Measurements from ENCODE around the gene C9orf40.

Gene C9orf40

GRCh38 chr9:74940600-74940999, 12.1 kb downstream of the C9orf40 start:
- DNase-seq (ENCODE audit: low read depth in 2 of 2), result no peak

DNA sequence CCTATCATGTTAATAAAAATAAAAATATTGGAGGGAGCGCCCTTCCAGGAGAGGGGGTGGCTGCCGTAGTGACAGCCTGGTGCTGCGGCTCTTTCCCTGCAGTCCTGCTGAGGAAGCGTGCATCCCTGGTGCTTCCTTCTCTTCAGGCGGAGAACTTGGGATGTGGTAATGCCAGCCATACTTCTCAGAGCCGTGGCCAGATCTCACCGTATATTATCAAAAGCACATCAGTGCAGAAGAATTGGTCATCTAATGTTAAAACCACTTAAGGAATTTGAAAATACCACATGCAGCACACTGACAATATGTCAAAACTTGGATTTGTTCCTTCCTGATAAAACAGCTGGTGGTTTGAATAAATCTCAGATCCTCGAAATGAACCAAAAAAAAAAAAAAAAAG, 17.7 kb downstream of the C9orf40 start:
- DNase-seq (ENCODE audit: low read depth in 2 of 2), result no peak

GRCh38 chr9:74921737-74922136, 31.0 kb downstream of the C9orf40 start:
- no peak for DNase-seq (ENCODE audit: low read depth in 2 of 2)

- no peak for DNase-seq (ENCODE audit: low read depth in 2 of 2)
Observed at GRCh38 chr9:74920944-74921626, 31.6 kb downstream of the C9orf40 start.

- DNase-seq (ENCODE audit: low read depth in 2 of 2), result no peak
Observed at GRCh38 chr9:74910036-74910435, 42.7 kb downstream of the C9orf40 start.

DNA sequence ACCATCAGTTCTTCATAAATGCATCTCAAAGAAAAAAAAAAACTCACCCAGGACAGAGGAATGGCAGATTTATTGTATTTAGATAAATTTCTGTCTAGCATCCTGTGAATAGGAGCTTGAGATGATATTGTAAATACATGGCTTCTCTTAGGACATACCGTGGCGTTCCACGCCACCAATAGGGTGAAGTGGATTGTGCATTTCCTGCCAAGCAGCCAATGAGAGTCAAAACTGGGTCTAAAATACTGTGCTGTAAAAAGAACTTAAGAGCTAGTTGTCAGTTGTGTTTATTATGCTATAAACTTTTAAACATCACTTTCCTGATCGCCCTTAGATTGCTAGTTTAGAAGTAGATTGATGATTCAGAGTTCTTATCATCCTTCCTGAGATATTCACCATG, 44.0 kb downstream of the C9orf40 start:
- no peak for DNase-seq (ENCODE audit: low read depth in 2 of 2)

- DNase-seq (ENCODE audit: low read depth in 2 of 2), result no peak
Observed at GRCh38 chr9:74907085-74907484, 45.6 kb downstream of the C9orf40 start.

DNA sequence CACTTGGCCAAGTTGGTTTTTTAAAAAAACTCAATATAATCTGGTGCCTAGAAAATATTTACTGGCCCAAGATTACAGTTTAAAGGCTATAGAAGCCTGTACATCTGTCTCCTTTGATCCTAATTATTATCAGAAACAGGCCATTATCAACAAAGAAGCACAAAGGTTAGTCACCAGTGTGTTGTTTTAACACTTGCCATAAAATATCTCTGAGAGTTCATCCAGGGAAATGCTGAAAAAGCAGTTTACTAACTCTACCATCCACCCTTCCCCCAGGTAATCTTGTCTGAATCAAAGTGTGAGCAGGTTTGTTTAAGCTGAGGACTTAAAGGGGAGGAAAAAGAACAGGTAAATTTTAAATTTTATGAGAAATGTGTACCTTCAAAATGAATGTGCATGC, 51.7 kb downstream of the C9orf40 start:
- DNase-seq (ENCODE audit: low read depth in 2 of 2), result no peak
